OCI-M2 (cell line): ENCODE data around the gene ADIRF.
"Not testable (repeated sequence)": the region's sequence is repeated elsewhere in the genome, so short reads cannot be mapped to it uniquely, and the experiment has no call there.

Experiments used
- DNase-seq: peaks from one replicate; lab custom pipeline; 2025; ENCODE audit not compliant: unreplicated experiment; lab: John Stamatoyannopoulos, UW

Gene ADIRF

DNA sequence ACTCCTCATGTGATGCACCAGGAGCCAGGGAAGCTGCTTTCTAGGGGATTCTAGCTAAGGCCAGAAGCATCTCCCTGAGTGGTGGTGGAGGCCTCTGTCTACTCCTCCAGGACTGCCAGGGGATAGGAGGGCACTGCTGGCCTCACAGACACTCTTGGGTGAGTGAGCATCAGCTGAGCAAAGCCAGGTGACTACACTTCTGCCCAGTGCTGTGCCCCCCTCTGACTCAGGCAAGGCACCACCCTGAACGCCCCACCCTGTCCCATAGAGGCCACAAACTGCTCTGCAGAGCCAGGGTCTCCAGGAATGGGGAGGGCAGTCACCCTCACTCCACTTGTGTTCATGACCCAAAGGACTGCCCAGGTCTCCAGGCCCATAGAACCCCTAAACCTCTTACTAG, 51.2 kb downstream of the ADIRF start:
- DNase-seq: not testable (repeated sequence)

DNA sequence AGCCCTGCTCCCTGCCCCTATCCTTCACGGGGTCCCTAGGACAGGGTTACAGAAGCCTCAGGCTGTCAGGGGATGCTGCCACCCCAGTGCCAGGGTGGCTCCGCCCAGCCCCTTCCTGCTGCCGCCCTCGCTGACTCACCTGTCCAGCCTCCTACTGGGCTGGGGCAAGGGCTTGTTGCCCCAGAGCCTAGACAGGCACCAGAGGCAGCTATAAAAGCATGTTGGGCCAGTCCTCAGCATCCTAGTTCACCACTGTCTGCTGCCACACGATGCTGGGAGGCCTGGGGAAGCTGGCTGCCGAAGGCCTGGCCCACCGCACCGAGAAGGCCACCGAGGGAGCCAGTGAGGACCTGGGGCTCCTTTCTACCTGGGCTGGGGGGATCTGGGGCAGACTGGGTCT, 51.8 kb downstream of the ADIRF start, which contains the start of gene FAM25A:
TSS of gene FAM25A (plus strand) at position 239 of the 400 bp plus-strand sequence. CDS start at position 270, 31 bp downstream.
- DNase-seq: not testable (repeated sequence)
